Measurements from ENCODE around the gene ALK.
"Not testable (repeated sequence)": the region's sequence is repeated elsewhere in the genome, so short reads cannot be mapped to it uniquely, and the experiment has no call there.

The ALK gene

GRCh38 chr2:29753671-29754444 is 167.5 kb downstream of the ALK start:
- H3K9me3 ChIP-seq (ENCODE audit: insufficient read depth, low read depth, low read length): no peaks in the 10 kb centered on the region
- no peaks in the 10 kb centered on the region for H3K36me3 ChIP-seq (ENCODE audit: insufficient read depth, low read length)
- H3K27ac ChIP-seq (ENCODE audit: low read depth, low read length): no peak overlapping the region
- WGBS: 84% methylated on average over 7 of the region's 8 CpGs
- H3K27me3 ChIP-seq (ENCODE audit: insufficient read depth, low read length): no peaks in the 10 kb centered on the region
- no peaks in the 10 kb centered on the region for H3K4me1 ChIP-seq (ENCODE audit: insufficient read depth, low read length)
- H3K4me3 ChIP-seq (ENCODE audit: low read length): no peak overlapping the region
- no peak overlapping the region for H3K9ac ChIP-seq (ENCODE audit: low read depth, low read length)

- no peaks in the 10 kb centered on the region for H3K36me3 ChIP-seq (ENCODE audit: insufficient read depth, low read length)
- no peaks in the 10 kb centered on the region for H3K4me1 ChIP-seq (ENCODE audit: insufficient read depth, low read length)
- WGBS: 94% methylated on average over 6 of the region's 6 CpGs
- H3K9me3 ChIP-seq (ENCODE audit: insufficient read depth, low read depth, low read length): no peaks in the 10 kb centered on the region
- no peaks in the 10 kb centered on the region for H3K27me3 ChIP-seq (ENCODE audit: insufficient read depth, low read length)
- no peak overlapping the region for H3K4me3 ChIP-seq (ENCODE audit: low read length)
- H3K9ac ChIP-seq (ENCODE audit: low read depth, low read length): no peak overlapping the region
- no peak overlapping the region for H3K27ac ChIP-seq (ENCODE audit: low read depth, low read length)
Observed at GRCh38 chr2:29751390-29751789, 170.0 kb downstream of the ALK start.

GRCh38 chr2:29750463-29750862 is 170.9 kb downstream of the ALK start:
- H3K4me1 ChIP-seq (ENCODE audit: insufficient read depth, low read length); H3K36me3 ChIP-seq (ENCODE audit: insufficient read depth, low read length); H3K27me3 ChIP-seq (ENCODE audit: insufficient read depth, low read length); H3K4me3 ChIP-seq (ENCODE audit: low read length); H3K27ac ChIP-seq (ENCODE audit: low read depth, low read length); H3K9ac ChIP-seq (ENCODE audit: low read depth, low read length); H3K9me3 ChIP-seq (ENCODE audit: insufficient read depth, low read depth, low read length): not testable (repeated sequence)
- 88% methylated on average over 3 of the region's 3 CpGs for WGBS

- WGBS: 98% methylated on average over 5 of the region's 5 CpGs
- Histone ChIP-seq H3K36me3 (ENCODE audit: insufficient read depth, low read length) (no peaks in the 10 kb centered on the region), H3K4me1 (ENCODE audit: insufficient read depth, low read length) (no peaks in the 10 kb centered on the region), H3K27ac (ENCODE audit: low read depth, low read length) (no peak overlapping the region), H3K4me3 (ENCODE audit: low read length) (no peak overlapping the region), H3K9me3 (ENCODE audit: insufficient read depth, low read depth, low read length) (no peaks in the 10 kb centered on the region), H3K27me3 (ENCODE audit: insufficient read depth, low read length) (no peaks in the 10 kb centered on the region), H3K9ac (ENCODE audit: low read depth, low read length) (no peak overlapping the region)
Observed at GRCh38 chr2:29749843-29750242, 171.5 kb downstream of the ALK start.

GRCh38 chr2:29749041-29749440 is 172.3 kb downstream of the ALK start:
- H3K4me3 ChIP-seq (ENCODE audit: low read length): no peak overlapping the region
- no peaks in the 10 kb centered on the region for H3K4me1 ChIP-seq (ENCODE audit: insufficient read depth, low read length)
- no peak overlapping the region for H3K27ac ChIP-seq (ENCODE audit: low read depth, low read length)
- no peaks in the 10 kb centered on the region for H3K27me3 ChIP-seq (ENCODE audit: insufficient read depth, low read length)
- H3K9me3 ChIP-seq (ENCODE audit: insufficient read depth, low read depth, low read length): no peaks in the 10 kb centered on the region
- no peak overlapping the region for H3K9ac ChIP-seq (ENCODE audit: low read depth, low read length)
- WGBS: 90% methylated on average over 1 of the region's 1 CpG
- H3K36me3 ChIP-seq (ENCODE audit: insufficient read depth, low read length): no peaks in the 10 kb centered on the region

- Histone ChIP-seq H3K27ac (ENCODE audit: low read depth, low read length) (no peak overlapping the region), H3K9ac (ENCODE audit: low read depth, low read length) (no peak overlapping the region), H3K4me1 (ENCODE audit: insufficient read depth, low read length) (no peaks in the 10 kb centered on the region), H3K36me3 (ENCODE audit: insufficient read depth, low read length) (no peaks in the 10 kb centered on the region), H3K4me3 (ENCODE audit: low read length) (no peak overlapping the region), H3K27me3 (ENCODE audit: insufficient read depth, low read length) (no peaks in the 10 kb centered on the region), H3K9me3 (ENCODE audit: insufficient read depth, low read depth, low read length) (no peaks in the 10 kb centered on the region)
- WGBS: 89% methylated on average over 3 of the region's 3 CpGs
Observed at GRCh38 chr2:29747786-29748470, 173.5 kb downstream of the ALK start.

GRCh38 chr2:29744976-29745375 is 176.4 kb downstream of the ALK start:
- no peak overlapping the region for H3K27ac ChIP-seq (ENCODE audit: low read depth, low read length)
- H3K27me3 ChIP-seq (ENCODE audit: insufficient read depth, low read length): no peaks in the 10 kb centered on the region
- 100% methylated on average over 1 of the region's 3 CpGs for WGBS
- H3K4me1 ChIP-seq (ENCODE audit: insufficient read depth, low read length): no peaks in the 10 kb centered on the region
- no peak overlapping the region for H3K9ac ChIP-seq (ENCODE audit: low read depth, low read length)
- H3K4me3 ChIP-seq (ENCODE audit: low read length): no peak overlapping the region
- no peaks in the 10 kb centered on the region for H3K36me3 ChIP-seq (ENCODE audit: insufficient read depth, low read length)
- no peaks in the 10 kb centered on the region for H3K9me3 ChIP-seq (ENCODE audit: insufficient read depth, low read depth, low read length)

- H3K9ac ChIP-seq (ENCODE audit: low read depth, low read length): no peak overlapping the region
- no peak overlapping the region for H3K4me3 ChIP-seq (ENCODE audit: low read length)
- 94% methylated on average over 3 of the region's 3 CpGs for WGBS
- H3K9me3 ChIP-seq (ENCODE audit: insufficient read depth, low read depth, low read length): no peaks in the 10 kb centered on the region
- H3K36me3 ChIP-seq (ENCODE audit: insufficient read depth, low read length): no peaks in the 10 kb centered on the region
- no peaks in the 10 kb centered on the region for H3K27me3 ChIP-seq (ENCODE audit: insufficient read depth, low read length)
- no peaks in the 10 kb centered on the region for H3K4me1 ChIP-seq (ENCODE audit: insufficient read depth, low read length)
- H3K27ac ChIP-seq (ENCODE audit: low read depth, low read length): no peak overlapping the region
Observed at GRCh38 chr2:29743516-29743915, 177.9 kb downstream of the ALK start.

GRCh38 chr2:29742656-29743055 is 178.7 kb downstream of the ALK start:
- Histone ChIP-seq H3K9ac (ENCODE audit: low read depth, low read length) (no peak overlapping the region), H3K4me3 (ENCODE audit: low read length) (no peak overlapping the region), H3K36me3 (ENCODE audit: insufficient read depth, low read length) (no peaks in the 10 kb centered on the region), H3K27ac (ENCODE audit: low read depth, low read length) (no peak overlapping the region), H3K4me1 (ENCODE audit: insufficient read depth, low read length) (no peaks in the 10 kb centered on the region), H3K27me3 (ENCODE audit: insufficient read depth, low read length) (no peaks in the 10 kb centered on the region), H3K9me3 (ENCODE audit: insufficient read depth, low read depth, low read length) (no peaks in the 10 kb centered on the region)
- WGBS: 87% methylated on average over 2 of the region's 2 CpGs

- WGBS: 95% methylated on average over 1 of the region's 4 CpGs
- Histone ChIP-seq H3K9ac (ENCODE audit: low read depth, low read length) (no peak overlapping the region), H3K4me1 (ENCODE audit: insufficient read depth, low read length) (no peaks in the 10 kb centered on the region), H3K9me3 (ENCODE audit: insufficient read depth, low read depth, low read length) (no peaks in the 10 kb centered on the region), H3K36me3 (ENCODE audit: insufficient read depth, low read length) (no peaks in the 10 kb centered on the region), H3K27me3 (ENCODE audit: insufficient read depth, low read length) (no peaks in the 10 kb centered on the region), H3K4me3 (ENCODE audit: low read length) (no peak overlapping the region), H3K27ac (ENCODE audit: low read depth, low read length) (no peak overlapping the region)
Observed at GRCh38 chr2:29741132-29741531, 180.3 kb downstream of the ALK start.

GRCh38 chr2:29733965-29734364 is 187.4 kb downstream of the ALK start:
- Histone ChIP-seq H3K4me1 (ENCODE audit: insufficient read depth, low read length) (no peaks in the 10 kb centered on the region), H3K9me3 (ENCODE audit: insufficient read depth, low read depth, low read length) (no peaks in the 10 kb centered on the region), H3K4me3 (ENCODE audit: low read length) (no peak overlapping the region), H3K36me3 (ENCODE audit: insufficient read depth, low read length) (no peaks in the 10 kb centered on the region), H3K9ac (ENCODE audit: low read depth, low read length) (no peak overlapping the region), H3K27ac (ENCODE audit: low read depth, low read length) (no peak overlapping the region), H3K27me3 (ENCODE audit: insufficient read depth, low read length) (no peaks in the 10 kb centered on the region)
- WGBS: 70% methylated on average over 4 of the region's 4 CpGs

All from HUES64 (cell line).